Trophoblast cell (in vitro differentiated cells and primary cell): ENCODE measurements around the gene ZNF334.

Experiments
- DNase-seq, 2 donors: peaks; one replicate each; pipeline ENCODE4 v3.0.0-alpha.2; 2016
- H2AFZ ChIP-seq: 2 replicates; pipeline ENCODE4 v1.6.1; 2013; ENCODE audit warnings: low read length, moderate library complexity, mild to moderate bottlenecking; ENCODE audit not compliant: insufficient read depth, poor library complexity
- H2AK5ac ChIP-seq: 2 replicates; pipeline ENCODE4 v1.6.1; 2013; ENCODE audit warnings: mild to moderate bottlenecking, low read length
- H2BK120ac ChIP-seq: 2 replicates; pipeline ENCODE4 v1.6.1; 2013; ENCODE audit warnings: low read length, mild to moderate bottlenecking, moderate library complexity; ENCODE audit not compliant: insufficient read depth, poor library complexity
- H2BK12ac ChIP-seq: 2 replicates; pipeline ENCODE4 v1.6.1; 2013; ENCODE audit warnings: mild to moderate bottlenecking, low read length, moderate library complexity
- H2BK5ac ChIP-seq: 2 replicates; pipeline ENCODE4 v1.6.1; 2013; ENCODE audit warnings: low read length, low read depth, moderate library complexity, mild to moderate bottlenecking; ENCODE audit not compliant: poor library complexity
- H3K14ac ChIP-seq: 2 replicates; pipeline ENCODE4 v1.6.1; 2013; ENCODE audit warnings: mild to moderate bottlenecking, low read length
- H3K18ac ChIP-seq: 2 replicates; pipeline ENCODE4 v1.6.1; 2013; ENCODE audit warnings: mild to moderate bottlenecking, low read length
- H3K23ac ChIP-seq: 2 replicates; pipeline ENCODE4 v1.6.1; 2013; ENCODE audit warnings: low read length
- H3K27ac ChIP-seq: 2 replicates; pipeline ENCODE4 v1.5.1; 2013; ENCODE audit warnings: low read depth, mild to moderate bottlenecking, inconsistent platforms, low read length, moderate library complexity
- H3K27me3 ChIP-seq: 2 replicates; pipeline ENCODE4 v1.6.1; 2013; ENCODE audit warnings: inconsistent platforms, mild to moderate bottlenecking, low read length, moderate library complexity; ENCODE audit not compliant: insufficient read depth
- H3K36me3 ChIP-seq, 2 experiments: 1 replicate in 1 of 2; 2 replicates in 1 of 2; pipeline ENCODE4 v1.6.1; 2013; ENCODE audit warnings: low read length in 2 of 2, mild to moderate bottlenecking in 2 of 2, moderate library complexity in 1 of 2; ENCODE audit not compliant: insufficient read depth in 2 of 2, control insufficient read depth in 1 of 2
- H3K4ac ChIP-seq: 2 replicates; pipeline ENCODE4 v1.6.1; 2013; ENCODE audit warnings: low read depth, mild to moderate bottlenecking, low read length, moderate library complexity
- H3K4me1 ChIP-seq, 2 experiments: 1 replicate in 1 of 2; 2 replicates in 1 of 2; pipeline ENCODE4 v1.6.1; 2013; ENCODE audit warnings: low read length in 2 of 2, mild to moderate bottlenecking in 2 of 2, moderate library complexity in 1 of 2; ENCODE audit not compliant: insufficient read depth in 2 of 2, control insufficient read depth in 1 of 2
- H3K4me2 ChIP-seq: 2 replicates; pipeline ENCODE4 v1.6.1; 2013; ENCODE audit warnings: inconsistent platforms, mild to moderate bottlenecking, low read length, moderate library complexity
- H3K4me3 ChIP-seq: 2 replicates; pipeline ENCODE4 v1.5.1; 2013; ENCODE audit warnings: mild to moderate bottlenecking, low read depth, low read length, inconsistent platforms
- H3K79me1 ChIP-seq: one replicate; pipeline ENCODE4 v1.6.1; 2013; ENCODE audit warnings: low read length
- H3K79me2 ChIP-seq: 2 replicates; pipeline ENCODE4 v1.6.1; 2013; ENCODE audit warnings: low read length, mild to moderate bottlenecking; ENCODE audit not compliant: control insufficient read depth, insufficient read depth, poor library complexity
- H3K9ac ChIP-seq: 2 replicates; pipeline ENCODE4 v1.6.1; 2013; ENCODE audit warnings: mild to moderate bottlenecking, low read length
- H3K9me3 ChIP-seq: 2 replicates; pipeline ENCODE4 v1.6.1; 2013; ENCODE audit warnings: low read depth, mild to moderate bottlenecking, control low read depth, inconsistent platforms, low read length; ENCODE audit not compliant: insufficient read depth
- H4K12ac ChIP-seq: 2 replicates; pipeline ENCODE4 v1.6.1; 2013; ENCODE audit warnings: low read depth, mild to moderate bottlenecking, low read length, moderate library complexity
- H4K8ac ChIP-seq: 2 replicates; pipeline ENCODE4 v1.6.1; 2013; ENCODE audit warnings: low read depth, mild to moderate bottlenecking, low read length, moderate library complexity
- H4K91ac ChIP-seq: one replicate; pipeline ENCODE4 v1.6.1; 2013; ENCODE audit warnings: low read depth, mild to moderate bottlenecking, low read length, moderate library complexity
- WGBS: extraction: QIAGEN DNeasy Blood & Tissue Kit; methylation state at CpG from one replicate; pipeline ENCODE4 v1.1.7; 2013; ENCODE audit warnings: missing lambda C conversion rate; ENCODE audit not compliant: insufficient read length, insufficient coverage; ENCODE audit errors: extremely low coverage; 5-methylcytosine and 5-hydroxymethylcytosine counted together

The ZNF334 gene

GRCh38 chr20:46485431-46485830 is 27.9 kb downstream of the ZNF334 start:
- H3K9me3 ChIP-seq = no peaks in the 10 kb centered on the region
- H3K23ac ChIP-seq = no peak overlapping the region
- no peak overlapping the region for H4K91ac ChIP-seq
- H3K18ac ChIP-seq = no peak overlapping the region
- H4K8ac ChIP-seq = no peak overlapping the region
- H3K9ac ChIP-seq = no peak overlapping the region
- no peak overlapping the region for H3K27ac ChIP-seq
- H4K12ac ChIP-seq = no peak overlapping the region
- H3K79me1 ChIP-seq = no peaks in the 10 kb centered on the region
- no peak overlapping the region for H2AFZ ChIP-seq
- WGBS = no CpG with 5 or more reads among the region's 4 CpGs
- H3K36me3 ChIP-seq = peaks cover 1 to 2% of the 10 kb centered on the region in 2 experiments
- H3K79me2 ChIP-seq = no peaks in the 10 kb centered on the region
- H3K4me2 ChIP-seq = no peak overlapping the region
- H2BK5ac ChIP-seq = no peak overlapping the region
- no peak overlapping the region for H2AK5ac ChIP-seq
- no peak overlapping the region for H3K14ac ChIP-seq
- H2BK120ac ChIP-seq = no peak overlapping the region
- H2BK12ac ChIP-seq = no peak overlapping the region
- DNase-seq = peak in 1 of 2 donors; percentile 14
- no peak overlapping the region for H3K4ac ChIP-seq
- no peaks in the 10 kb centered on the region for H3K27me3 ChIP-seq
- H3K4me1 ChIP-seq = no peaks in the 10 kb centered on the region
- no peak overlapping the region for H3K4me3 ChIP-seq

GRCh38 chr20:46484954-46485353 is 28.4 kb downstream of the ZNF334 start:
- no peak overlapping the region for H3K9ac ChIP-seq
- H2AFZ ChIP-seq = no peak overlapping the region
- H3K4ac ChIP-seq = no peak overlapping the region
- H2BK5ac ChIP-seq = no peak overlapping the region
- H3K9me3 ChIP-seq = no peaks in the 10 kb centered on the region
- H3K27ac ChIP-seq = no peak overlapping the region
- WGBS = no CpG with 5 or more reads among the region's 3 CpGs
- no peak overlapping the region for H2BK12ac ChIP-seq
- no peaks in the 10 kb centered on the region for H3K79me2 ChIP-seq
- no peak overlapping the region for H3K4me3 ChIP-seq
- no peak overlapping the region for H2BK120ac ChIP-seq
- no peak overlapping the region for H4K12ac ChIP-seq
- no peak overlapping the region for H3K14ac ChIP-seq
- no peak overlapping the region for H4K91ac ChIP-seq
- H3K36me3 ChIP-seq = peaks cover 2 to 3% of the 10 kb centered on the region in 2 experiments
- H2AK5ac ChIP-seq = no peak overlapping the region
- H4K8ac ChIP-seq = no peak overlapping the region
- no peaks in the 10 kb centered on the region for H3K4me1 ChIP-seq
- H3K4me2 ChIP-seq = no peak overlapping the region
- no peak overlapping the region for H3K23ac ChIP-seq
- no peaks in the 10 kb centered on the region for H3K79me1 ChIP-seq
- H3K27me3 ChIP-seq = no peaks in the 10 kb centered on the region
- no peak overlapping the region for H3K18ac ChIP-seq
- no peak for DNase-seq

GRCh38 chr20:46483879-46484278 is 29.5 kb downstream of the ZNF334 start:
- DNase-seq = no peak
- no peak overlapping the region for H4K8ac ChIP-seq
- no peaks in the 10 kb centered on the region for H3K27me3 ChIP-seq
- H3K4ac ChIP-seq = no peak overlapping the region
- H2AK5ac ChIP-seq = no peak overlapping the region
- no peaks in the 10 kb centered on the region for H3K79me2 ChIP-seq
- H3K36me3 ChIP-seq = peaks cover 2 to 3% of the 10 kb centered on the region in 2 experiments
- no peak overlapping the region for H4K91ac ChIP-seq
- no peak overlapping the region for H2BK12ac ChIP-seq
- no peak overlapping the region for H3K4me2 ChIP-seq
- H3K79me1 ChIP-seq = no peaks in the 10 kb centered on the region
- H3K14ac ChIP-seq = no peak overlapping the region
- H3K27ac ChIP-seq = no peak overlapping the region
- H3K4me1 ChIP-seq = no peaks in the 10 kb centered on the region
- H2BK120ac ChIP-seq = peak overlapping the region; percentile 33
- H3K9me3 ChIP-seq = no peaks in the 10 kb centered on the region
- H3K9ac ChIP-seq = no peak overlapping the region
- H2BK5ac ChIP-seq = no peak overlapping the region
- WGBS = no CpG with 5 or more reads among the region's 2 CpGs
- H4K12ac ChIP-seq = no peak overlapping the region
- no peak overlapping the region for H3K4me3 ChIP-seq
- H3K18ac ChIP-seq = no peak overlapping the region
- no peak overlapping the region for H3K23ac ChIP-seq
- H2AFZ ChIP-seq = no peak overlapping the region

GRCh38 chr20:46482864-46483263 is 30.5 kb downstream of the ZNF334 start:
- no peak overlapping the region for H2BK120ac ChIP-seq
- no peaks in the 10 kb centered on the region for H3K79me1 ChIP-seq
- no peaks in the 10 kb centered on the region for H3K27me3 ChIP-seq
- H3K27ac ChIP-seq = no peak overlapping the region
- WGBS = no CpG with 5 or more reads among the region's 2 CpGs
- H3K9me3 ChIP-seq = no peaks in the 10 kb centered on the region
- no peak overlapping the region for H3K14ac ChIP-seq
- H3K9ac ChIP-seq = no peak overlapping the region
- H3K23ac ChIP-seq = no peak overlapping the region
- H3K4me1 ChIP-seq = no peaks in the 10 kb centered on the region
- peaks cover 2 to 3% of the 10 kb centered on the region in 2 experiments for H3K36me3 ChIP-seq
- H4K12ac ChIP-seq = no peak overlapping the region
- H3K18ac ChIP-seq = no peak overlapping the region
- no peak overlapping the region for H2BK12ac ChIP-seq
- H3K4me2 ChIP-seq = no peak overlapping the region
- H3K4me3 ChIP-seq = no peak overlapping the region
- no peak for DNase-seq
- no peak overlapping the region for H4K8ac ChIP-seq
- H2AK5ac ChIP-seq = no peak overlapping the region
- no peak overlapping the region for H2AFZ ChIP-seq
- no peak overlapping the region for H4K91ac ChIP-seq
- H3K4ac ChIP-seq = no peak overlapping the region
- H3K79me2 ChIP-seq = no peaks in the 10 kb centered on the region
- H2BK5ac ChIP-seq = no peak overlapping the region
